Skeletal muscle tissue (tissue), 4 donors: Measurements from ENCODE around the gene GAMT. TPM values are rescaled to one million over a fixed set of nuclear protein-coding genes. Genes with fewer than 3 reads are reported as not detected.

ENCODE experiments used
- H3K27ac ChIP-seq: one replicate; pipeline ENCODE4 v1.7.0; 2013; ENCODE audit warnings: mild to moderate bottlenecking, low read depth, low read length, inconsistent platforms
- H3K27me3 ChIP-seq, 3 donors: one replicate each; pipeline ENCODE4 v1.7.0; 2013; ENCODE audit warnings: low read length in 3 of 3; ENCODE audit not compliant: control insufficient read depth in 3 of 3, insufficient read depth in 3 of 3
- H3K36me3 ChIP-seq, 3 donors: one replicate each; pipeline ENCODE4 v1.7.0; 2013; ENCODE audit warnings: low read length in 3 of 3; ENCODE audit not compliant: control insufficient read depth in 3 of 3, insufficient read depth in 3 of 3
- H3K4me1 ChIP-seq, 3 donors: one replicate each; pipeline ENCODE4 v1.7.0; 2013; ENCODE audit warnings: low read length in 3 of 3, mild to moderate bottlenecking in 3 of 3; ENCODE audit not compliant: control insufficient read depth in 3 of 3, insufficient read depth in 3 of 3
- H3K4me3 ChIP-seq, 3 donors: one replicate each; pipeline ENCODE4 v1.7.0; 2013; ENCODE audit warnings: low read length in 3 of 3
- H3K9ac ChIP-seq, 3 donors: one replicate each; pipeline ENCODE4 v1.7.0; 2013; ENCODE audit warnings: low read length in 3 of 3, mild to moderate bottlenecking in 3 of 3, moderate library complexity in 2 of 3, low read depth in 1 of 3
- H3K9me3 ChIP-seq, 3 donors: one replicate each; pipeline ENCODE4 v1.7.0; 2013; ENCODE audit warnings: low read length in 3 of 3; ENCODE audit not compliant: control insufficient read depth in 3 of 3
- total RNA-seq: library from RNA; depleted of rRNA; stranded (reverse); fragments of >200 nt; gene quantifications from one replicate; pipeline ENCODE4 v1.2.3, GENCODE V29; 2014
- donor health status: Osteomylitis.

Gene GAMT
- total RNA-seq, 1 donor from 2014 or later: 101 TPM

DNA sequence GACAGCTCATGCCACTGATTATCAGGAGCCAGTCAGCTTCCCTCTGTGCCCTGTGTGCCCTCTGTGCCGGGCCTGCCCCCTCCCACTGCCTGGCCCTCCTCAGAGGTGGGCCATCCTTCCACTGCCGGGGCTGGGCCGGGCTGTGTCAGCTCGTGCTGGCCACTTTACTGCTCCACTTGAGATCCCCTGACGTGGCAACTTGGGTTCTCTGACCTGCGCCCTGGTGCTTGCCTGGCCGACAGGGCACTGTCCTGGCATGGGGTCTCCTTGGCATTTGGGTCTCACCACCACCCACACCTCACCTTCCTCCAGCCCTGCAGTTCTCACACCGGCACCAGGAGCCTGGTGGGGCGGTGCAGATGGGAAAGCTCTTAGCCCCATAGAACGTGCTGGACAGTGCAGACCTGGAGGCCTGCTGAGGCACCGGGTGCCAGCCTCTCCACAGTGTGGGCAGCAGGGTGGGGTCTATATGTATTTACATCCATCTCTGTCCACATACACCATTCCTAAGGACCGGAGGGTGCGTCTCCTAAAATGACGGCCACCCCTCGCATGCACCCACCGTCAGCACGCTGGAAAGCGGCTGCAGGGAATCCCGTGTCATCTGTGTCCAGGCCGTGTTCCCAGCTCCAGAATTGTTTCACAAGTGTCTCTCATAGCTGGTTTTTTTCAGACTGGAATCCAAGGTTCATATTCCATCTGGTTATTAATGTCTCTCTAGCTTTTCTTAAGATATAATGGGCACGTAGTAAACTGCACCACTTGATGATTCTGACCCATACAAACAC, 17.8 kb upstream of the GAMT start:
- Histone ChIP-seq H3K27me3 (no peaks in the 10 kb centered on the region), H3K9ac (no peak overlapping the region), H3K9me3 (no peaks in the 10 kb centered on the region), H3K27ac (no peak overlapping the region), H3K36me3 (peaks cover 47 to 53% (median 48%) of the 10 kb centered on the region in 3 donors), H3K4me1 (peaks cover 41 to 60% (median 59%) of the 10 kb centered on the region in 3 donors), H3K4me3 (no peak overlapping the region)

DNA sequence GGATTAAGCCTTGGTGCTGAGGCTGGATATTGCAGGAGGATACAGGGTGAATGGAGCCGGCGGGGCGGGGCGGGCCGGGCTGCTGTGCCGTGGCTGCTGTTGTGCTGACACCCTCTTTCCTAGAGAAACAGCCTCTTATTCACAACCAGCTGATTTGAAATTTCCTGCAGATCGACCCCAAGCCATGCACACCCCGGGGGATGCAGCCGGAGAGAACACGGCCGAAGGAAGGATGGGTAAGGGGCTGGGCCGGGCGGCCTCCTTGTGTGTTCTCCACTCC, 17.1 kb upstream of the GAMT start:
- Histone ChIP-seq H3K27me3 (no peaks in the 10 kb centered on the region), H3K27ac (no peak overlapping the region), H3K4me1 (peaks cover 45 to 67% (median 62%) of the 10 kb centered on the region in 3 donors), H3K9me3 (no peaks in the 10 kb centered on the region), H3K4me3 (no peak overlapping the region), H3K36me3 (peaks cover 40 to 46% (median 42%) of the 10 kb centered on the region in 3 donors), H3K9ac (peak overlapping the region in 1 of 3 donors; percentile 25)

DNA sequence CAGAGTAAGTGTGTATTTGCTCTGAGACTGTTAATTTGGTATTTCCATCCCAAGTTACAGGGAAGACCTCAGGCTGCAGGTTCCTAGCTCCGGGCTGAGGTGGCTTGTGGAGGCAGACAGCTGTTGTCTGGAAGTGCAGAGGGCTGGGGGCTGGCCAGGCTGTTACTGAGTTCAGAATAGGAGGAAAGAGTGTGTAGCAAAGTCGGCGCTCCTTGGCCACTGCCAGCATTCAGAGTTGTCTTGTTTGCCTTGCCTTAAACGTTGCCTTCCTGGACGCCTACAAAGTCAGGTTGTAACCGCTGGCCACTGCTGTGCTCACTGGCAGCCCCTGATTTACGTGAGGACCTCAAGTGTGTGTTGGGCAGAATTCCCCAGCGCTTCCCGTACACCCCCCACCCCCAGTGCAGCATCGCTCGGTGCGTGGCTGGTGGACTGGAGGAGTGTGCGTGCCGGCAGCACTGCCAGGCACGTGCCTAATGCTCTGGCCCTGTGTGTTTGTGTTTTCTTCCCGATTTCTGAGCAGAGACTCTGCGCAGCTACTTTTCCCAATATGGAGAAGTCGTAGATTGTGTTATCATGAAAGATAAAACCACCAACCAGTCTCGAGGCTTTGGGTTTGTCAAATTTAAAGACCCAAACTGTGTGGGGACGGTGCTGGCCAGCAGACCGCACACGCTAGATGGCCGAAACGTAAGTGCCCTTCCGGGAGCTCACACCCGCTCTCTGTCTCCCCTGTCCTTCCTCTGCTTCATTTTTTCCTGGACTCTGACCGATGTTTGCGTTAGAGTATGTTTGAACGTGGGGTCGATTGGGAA, 16.5 kb upstream of the GAMT start:
- H3K27me3 ChIP-seq: no peaks in the 10 kb centered on the region
- peak overlapping the region in 2 of 3 donors; percentile 22 to 37 for H3K4me3 ChIP-seq
- peak overlapping the region; percentile 23 for H3K27ac ChIP-seq
- peaks cover 50 to 72% (median 67%) of the 10 kb centered on the region in 3 donors for H3K4me1 ChIP-seq
- peaks cover 35 to 40% (median 37%) of the 10 kb centered on the region in 3 donors for H3K36me3 ChIP-seq
- peak overlapping the region in 2 of 3 donors; percentile 17 to 50 for H3K9ac ChIP-seq
- no peaks in the 10 kb centered on the region for H3K9me3 ChIP-seq

DNA sequence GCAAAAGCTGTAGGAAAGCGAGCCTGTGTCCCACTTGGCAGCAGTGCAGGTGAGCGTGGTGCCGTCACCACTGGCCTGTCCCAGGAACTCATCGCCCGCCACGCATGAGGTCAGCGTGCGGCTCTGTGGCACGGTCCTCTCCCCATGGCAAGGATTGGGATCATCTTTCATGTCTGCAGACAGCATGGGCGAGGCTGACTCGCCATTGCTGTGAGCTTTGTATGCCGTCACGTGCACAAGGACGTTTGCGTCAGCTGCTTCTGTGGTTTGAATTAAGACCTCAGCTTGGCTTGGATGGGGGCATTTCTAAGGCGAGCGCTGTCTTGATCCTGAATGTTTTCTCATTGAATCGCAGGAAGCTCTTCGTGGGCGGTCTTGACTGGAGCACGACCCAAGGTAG, 15.8 kb upstream of the GAMT start:
- Histone ChIP-seq H3K36me3 (peaks cover 33 to 36% (median 33%) of the 10 kb centered on the region in 3 donors), H3K27ac (peak overlapping the region; percentile 45), H3K4me1 (peaks cover 57 to 77% (median 73%) of the 10 kb centered on the region in 3 donors), H3K9ac (peak overlapping the region in 2 of 3 donors; percentile 17 to 54), H3K9me3 (no peaks in the 10 kb centered on the region), H3K27me3 (no peaks in the 10 kb centered on the region), H3K4me3 (peak overlapping the region in 2 of 3 donors; percentile 37 to 56)

DNA sequence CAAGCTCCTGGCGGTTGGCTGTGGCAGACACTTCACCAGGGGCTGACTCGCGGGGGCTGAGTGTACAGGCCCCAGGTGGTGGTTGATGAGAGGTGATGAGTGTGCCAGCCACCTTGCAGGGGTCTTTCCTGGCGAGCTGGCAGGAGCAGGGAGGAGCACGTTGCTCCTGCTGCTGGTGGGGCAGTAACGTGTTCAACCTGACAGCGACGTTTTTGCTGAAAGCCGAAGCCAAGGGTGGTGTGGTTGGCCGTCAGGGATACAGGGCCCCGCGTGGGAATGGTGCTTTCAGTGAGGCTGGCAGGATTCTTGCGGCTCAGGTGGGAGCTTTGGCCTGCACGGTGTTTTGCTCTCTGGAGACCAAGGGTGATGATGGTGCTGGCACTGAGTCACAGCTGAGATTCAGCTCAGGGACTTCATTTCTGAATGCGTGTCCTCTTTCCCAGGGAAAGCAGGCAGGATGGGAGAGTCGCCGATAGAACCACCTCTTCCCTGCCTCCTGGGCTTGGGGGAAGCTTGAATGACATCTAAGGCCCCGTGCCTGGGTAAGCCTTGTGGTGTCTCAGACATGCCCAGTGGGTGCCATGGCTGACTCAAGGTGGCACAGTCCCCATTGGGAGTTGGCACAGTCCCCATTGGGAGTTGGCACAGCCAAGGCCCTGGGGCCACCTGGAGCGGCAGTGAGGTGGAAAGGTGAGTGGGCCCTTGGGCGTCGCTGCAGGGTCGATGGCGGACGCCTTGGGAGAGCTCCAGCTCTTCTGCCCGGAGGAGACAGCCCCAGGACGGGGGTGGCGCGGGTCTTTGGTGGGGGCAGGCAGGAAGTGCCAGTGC, 14.9 kb upstream of the GAMT start:
- no peaks in the 10 kb centered on the region for H3K27me3 ChIP-seq
- peak overlapping the region; percentile 45 for H3K27ac ChIP-seq
- H3K36me3 ChIP-seq: peaks cover 24 to 27% (median 24%) of the 10 kb centered on the region in 3 donors
- peaks cover 66 to 84% (median 78%) of the 10 kb centered on the region in 3 donors for H3K4me1 ChIP-seq
- peak overlapping the region in 2 of 3 donors; percentile 23 to 54 for H3K4me3 ChIP-seq
- no peaks in the 10 kb centered on the region for H3K9me3 ChIP-seq
- H3K9ac ChIP-seq: peak overlapping the region; percentile 47 to 70 (median 50)

DNA sequence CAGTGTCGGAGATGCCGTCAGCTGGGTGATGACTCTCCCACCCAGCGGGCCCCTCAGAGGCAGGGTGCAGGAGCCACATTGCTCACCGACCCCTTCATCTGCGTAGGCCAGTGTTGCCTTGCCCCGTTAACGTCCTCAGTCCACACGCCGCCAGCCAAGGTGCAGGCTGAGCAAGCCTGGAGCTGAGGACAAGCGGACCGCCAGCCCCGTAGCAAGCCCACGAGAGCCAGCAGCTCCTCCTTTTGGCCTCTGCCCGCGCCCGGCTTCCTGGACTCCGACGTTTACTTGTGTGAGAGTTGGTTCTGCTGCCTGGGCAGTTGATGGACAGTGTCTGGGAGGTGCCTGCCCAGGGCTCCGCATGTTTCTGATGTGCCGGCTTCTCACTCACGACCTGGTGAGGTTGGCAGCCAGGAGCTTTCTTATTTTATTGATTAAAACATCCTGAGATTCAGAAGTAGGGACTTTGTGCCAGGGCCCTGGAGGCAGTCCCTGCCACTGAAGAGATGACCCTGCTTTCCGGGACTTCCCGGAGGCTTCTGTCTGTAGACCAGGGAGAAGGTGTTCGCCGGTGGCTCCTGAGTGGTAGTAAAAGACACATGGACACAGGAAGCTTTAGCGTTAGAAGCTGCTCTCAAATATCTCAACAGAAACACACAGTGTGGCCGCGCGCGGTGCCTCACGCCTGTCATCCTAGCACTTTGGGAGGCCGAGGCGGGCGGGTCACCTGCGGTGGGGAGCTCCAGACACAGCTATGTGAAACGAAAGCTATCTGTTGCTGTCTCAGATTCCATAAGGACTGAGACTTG, 11.9 kb upstream of the GAMT start:
- H3K9me3 ChIP-seq: no peaks in the 10 kb centered on the region
- no peak overlapping the region for H3K4me3 ChIP-seq
- H3K27ac ChIP-seq: peak overlapping the region; percentile 47
- peaks cover 87 to 95% (median 89%) of the 10 kb centered on the region in 3 donors for H3K4me1 ChIP-seq
- peak overlapping the region in 2 of 3 donors; percentile 16 to 45 for H3K9ac ChIP-seq
- peaks cover 5 to 9% (median 7%) of the 10 kb centered on the region in 3 donors for H3K36me3 ChIP-seq
- no peaks in the 10 kb centered on the region for H3K27me3 ChIP-seq

DNA sequence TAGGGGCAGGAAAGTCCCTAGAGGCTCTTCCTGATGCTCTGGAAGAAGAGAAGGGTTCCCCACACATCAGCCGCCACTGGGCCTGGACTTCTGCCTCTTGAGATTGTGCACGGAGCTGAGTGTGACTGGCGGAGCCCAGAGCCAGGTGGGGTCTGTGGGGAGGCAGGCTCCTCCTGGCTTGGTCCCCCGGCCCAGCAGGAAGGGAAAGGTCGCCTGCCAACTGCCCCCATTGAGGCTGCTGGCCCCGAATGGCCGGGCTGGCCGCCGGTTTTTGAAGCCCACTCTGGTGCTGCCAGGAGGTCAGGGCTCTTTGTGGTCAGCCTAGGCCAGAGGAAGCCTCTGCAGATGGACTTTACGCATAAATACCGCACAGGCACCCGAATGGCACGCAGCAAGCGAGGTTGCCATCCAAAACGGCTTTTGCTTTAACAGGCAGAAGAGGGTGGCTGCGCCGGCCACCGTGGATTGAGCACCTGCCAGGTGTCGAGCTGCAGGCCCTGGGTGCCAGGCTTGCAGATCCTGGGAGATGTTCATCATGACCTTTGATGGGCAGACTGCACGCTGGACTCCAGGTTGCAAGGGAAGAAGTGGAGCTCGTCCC, 11.1 kb upstream of the GAMT start:
- H3K4me3 ChIP-seq: peak overlapping the region in 1 of 3 donors; percentile 22
- H3K36me3 ChIP-seq: peaks cover 5 to 7% (median 6%) of the 10 kb centered on the region in 3 donors
- H3K9ac ChIP-seq: peak overlapping the region in 1 of 3 donors; percentile 45
- peaks cover 79 to 87% (median 81%) of the 10 kb centered on the region in 3 donors for H3K4me1 ChIP-seq
- H3K27ac ChIP-seq: peak overlapping the region; percentile 89
- H3K9me3 ChIP-seq: no peaks in the 10 kb centered on the region
- no peaks in the 10 kb centered on the region for H3K27me3 ChIP-seq

DNA sequence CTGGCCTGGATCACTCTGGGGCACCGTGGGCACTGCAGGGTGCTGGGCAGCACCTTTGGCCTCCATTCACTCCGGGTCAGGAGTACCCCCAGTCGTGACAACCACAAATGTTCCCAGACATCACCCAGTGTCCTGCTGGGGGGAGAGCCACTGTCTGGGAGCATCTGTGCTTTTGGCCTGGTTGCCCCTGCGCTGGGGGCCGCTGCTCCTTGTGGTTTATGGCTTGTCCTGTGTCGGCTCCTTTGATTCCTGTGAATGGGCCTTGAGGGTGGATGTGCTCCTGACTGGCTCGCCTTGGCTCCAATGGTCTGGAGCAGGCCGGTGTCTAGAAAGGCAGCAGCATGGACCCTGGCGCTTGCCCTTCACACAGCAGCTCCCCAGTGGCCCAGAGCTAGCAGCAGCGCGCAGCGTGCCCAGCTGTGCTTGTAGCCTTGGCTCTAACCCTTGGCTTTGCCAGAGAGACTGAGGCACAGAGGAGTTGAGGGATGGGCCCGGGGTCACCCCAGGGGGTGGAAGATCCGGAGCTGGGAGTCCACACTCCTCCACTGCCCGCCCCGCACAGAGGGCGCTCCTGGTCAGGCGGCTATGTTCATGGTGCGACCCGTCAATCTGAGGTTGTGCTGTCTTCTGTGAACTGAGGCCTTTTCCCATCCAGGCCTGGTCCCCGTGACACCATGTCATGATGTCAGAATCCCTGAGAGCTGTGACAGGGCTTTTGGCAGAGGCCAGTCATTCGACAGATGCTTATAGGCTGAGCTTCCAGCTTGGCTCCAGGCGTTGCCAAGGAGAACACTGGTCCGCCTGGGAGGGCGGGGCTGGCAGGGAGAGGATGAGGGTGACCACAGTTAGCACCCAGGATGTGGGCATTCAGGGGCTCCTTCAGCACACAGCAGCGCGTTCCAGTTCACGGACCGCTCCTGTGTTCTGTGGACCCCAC, 10.2 kb upstream of the GAMT start:
- Histone ChIP-seq H3K27me3 (no peaks in the 10 kb centered on the region), H3K4me1 (peaks cover 72 to 82% (median 76%) of the 10 kb centered on the region in 3 donors), H3K4me3 (peak overlapping the region in 2 of 3 donors; percentile 40 to 49), H3K9me3 (no peaks in the 10 kb centered on the region), H3K27ac (peak overlapping the region; percentile 89), H3K36me3 (peaks cover 0 to 7% (median 6%) of the 10 kb centered on the region in 3 donors), H3K9ac (peak overlapping the region; percentile 37 to 93 (median 64))
